ENCODE results near the gene TRAF3.

TRAF3 gene

GRCh38 chr14:102732924-102733323 lies 44.3 kb upstream of the TRAF3 start:
- no peak for TF ChIP-seq CTCF (IDR thresholded peaks at IDR 0.05; ENCODE audit: low read depth, low read length)
- DNase-seq (ENCODE audit: extremely low read depth, low read depth), result no peak

- TF ChIP-seq CTCF (IDR thresholded peaks at IDR 0.05; ENCODE audit: low read depth, low read length), result no peak
- no peak for DNase-seq (ENCODE audit: extremely low read depth, low read depth)
These were observed 43.9 kb upstream of the TRAF3 start for GRCh38 chr14:102733326-102733725.

- no peak for DNase-seq (ENCODE audit: extremely low read depth, low read depth)
- no peak for TF ChIP-seq CTCF (IDR thresholded peaks at IDR 0.05; ENCODE audit: low read depth, low read length)
These were observed 42.8 kb upstream of the TRAF3 start for GRCh38 chr14:102734436-102734835.

- no peak for TF ChIP-seq CTCF (IDR thresholded peaks at IDR 0.05; ENCODE audit: low read depth, low read length)
- DNase-seq (ENCODE audit: extremely low read depth, low read depth), result no peak
These were observed 40.3 kb upstream of the TRAF3 start for GRCh38 chr14:102736956-102737355.

GRCh38 chr14:102737402-102738372 lies 39.6 kb upstream of the TRAF3 start:
- DNase-seq (ENCODE audit: extremely low read depth, low read depth), result no peak
- TF ChIP-seq CTCF (IDR thresholded peaks at IDR 0.05; ENCODE audit: low read depth, low read length), result no peak

GRCh38 chr14:102738373-102739189 lies 38.7 kb upstream of the TRAF3 start:
- no peak for TF ChIP-seq CTCF (IDR thresholded peaks at IDR 0.05; ENCODE audit: low read depth, low read length)
- DNase-seq (ENCODE audit: extremely low read depth, low read depth), result no peak

GRCh38 chr14:102739190-102739469 lies 38.1 kb upstream of the TRAF3 start:
- no peak for TF ChIP-seq CTCF (IDR thresholded peaks at IDR 0.05; ENCODE audit: low read depth, low read length)
- DNase-seq (ENCODE audit: extremely low read depth, low read depth), result no peak
